ENCODE results near the gene GPRC5C. TPM values are rescaled to one million over a fixed set of nuclear protein-coding genes. Genes with fewer than 3 reads are reported as not detected.
A peak's percentile ranks its signal among the peaks of the same experiment; 100 is the strongest.

The GPRC5C gene
- total and polyA plus RNA-seq, 8 donors, result 38.2 to 106 (median 49.9) TPM

GRCh38 chr17:74417178-74418045, 14.5 kb upstream of the GPRC5C start:
- H3K4me3 ChIP-seq, result no peak overlapping the region
- peaks cover 0 to 21% (median 7%) of the 10 kb centered on the region in 3 donors for H3K4me1 ChIP-seq
- intact Hi-C loops (cut with DNase I), result no loop called here
- ATAC-seq (peak; percentile 79 to 90 (median 82)), DNase-seq (peak in 2 of 6 donors; percentile 25 to 58), FAIRE-seq (no peak)
- no peaks in the 10 kb centered on the region for H3K9me3 ChIP-seq
- WGBS, 2 donors, result 61 to 72% methylated on average over 12 of the region's 12 CpGs
- no peaks in the 10 kb centered on the region for H3K36me3 ChIP-seq
- H3K27me3 ChIP-seq, result no peaks in the 10 kb centered on the region
- no peak overlapping the region for H3K27ac ChIP-seq
- TF ChIP-seq CTCF (IDR thresholded peaks at IDR 0.05), result no peak

GRCh38 chr17:74419928-74420411, 11.9 kb upstream of the GPRC5C start:
- DNase-seq (peak in 1 of 6 donors; percentile 58), FAIRE-seq (no peak), ATAC-seq (peak; percentile 51 to 85 (median 71))

GRCh38 chr17:74424117-74424516, 7.8 kb upstream of the GPRC5C start:
- Histone ChIP-seq H3K27ac (no peak overlapping the region), H3K27me3 (no peaks in the 10 kb centered on the region), H3K4me3 (no peak overlapping the region), H3K4me1 (peaks cover 14 to 23% (median 23%) of the 10 kb centered on the region in 3 donors), H3K9me3 (no peaks in the 10 kb centered on the region), H3K36me3 (no peaks in the 10 kb centered on the region)
- no peak for TF ChIP-seq CTCF (IDR thresholded peaks at IDR 0.05)
- FAIRE-seq (no peak), ATAC-seq (no peak), DNase-seq (no peak)
- intact Hi-C loops (cut with DNase I), result no loop called here
- 91% methylated on average over 7 of the region's 7 CpGs for WGBS, 2 donors

More at GRCh38 chr17:74419928-74420411, 11.9 kb upstream of the GPRC5C start:
- Histone ChIP-seq H3K36me3 (no peaks in the 10 kb centered on the region), H3K4me1 (peaks cover 0 to 21% (median 7%) of the 10 kb centered on the region in 3 donors), H3K27ac (peak overlapping the region in 1 of 4 donors; percentile 17), H3K4me3 (no peak overlapping the region), H3K9me3 (no peaks in the 10 kb centered on the region), H3K27me3 (no peaks in the 10 kb centered on the region)
- intact Hi-C loops (cut with DNase I), result no loop called here
- no peak for TF ChIP-seq CTCF (IDR thresholded peaks at IDR 0.05)
- 29 to 40% methylated on average over 10 of the region's 10 CpGs for WGBS, 2 donors

- WGBS, 2 donors, result 92 to 94% methylated on average over 14 of the region's 14 CpGs
- TF ChIP-seq CTCF (IDR thresholded peaks at IDR 0.05), result no peak
- DNase-seq (peak in 1 of 6 donors; percentile 21), ATAC-seq (no peak), FAIRE-seq (no peak)
- no peaks in the 10 kb centered on the region for H3K36me3 ChIP-seq
- no peak overlapping the region for H3K27ac ChIP-seq
- intact Hi-C loops (cut with DNase I), result no loop called here
- no peaks in the 10 kb centered on the region for H3K9me3 ChIP-seq
- peaks cover 17 to 28% (median 23%) of the 10 kb centered on the region in 3 donors for H3K4me1 ChIP-seq
- no peak overlapping the region for H3K4me3 ChIP-seq
- H3K27me3 ChIP-seq, result no peaks in the 10 kb centered on the region
Observed at GRCh38 chr17:74424657-74425056, 7.2 kb upstream of the GPRC5C start.
